A549 treated with AZD2906 at 1 μM for 4 hours (cell line): Measurements from ENCODE around the gene POU3F3. TPM values are rescaled to one million over a fixed set of nuclear protein-coding genes. Genes with fewer than 3 reads are reported as not detected.

Source experiments
- total RNA-seq: library from RNA; stranded (reverse); fragments of 200-300 nt; extraction: Qiagen RNA extraction; gene quantifications from 5 replicates; pipeline ENCODE4 v1.2.3, GENCODE V29; 2022

POU3F3 gene
- total RNA-seq: 0.02 TPM in 2 of 5 replicates, not detected in the others

GRCh38 chr2:104853534-104854497 lies at the start of gene POU3F3:
TSS of gene POU3F3 (plus strand) at chr2:104854115. CDS start at chr2:104855511, 1,396 bp downstream.

Other genes starting within 250 kb of the POU3F3 start
- gene MRPS9, start 184.0 kb downstream of the POU3F3 start, total RNA-seq: 28.2 to 33.8 TPM (median 28.6 TPM) in 5 replicates